GM21723 (cell line): ENCODE measurements around the gene SPP1.

Experiments used
- ATAC-seq: cut with Tn5 transposase; IDR thresholded peaks from one replicate; pipeline ENCODE4 v1.9.1; 2021; ENCODE audit warnings: mild to moderate bottlenecking, moderate library complexity; ENCODE audit not compliant: unreplicated experiment

The SPP1 gene

GRCh38 chr4:87950936-87951511 lies 24.5 kb upstream of the SPP1 start:
- ATAC-seq: no peak

GRCh38 chr4:87953826-87954225 lies 21.7 kb upstream of the SPP1 start:
- ATAC-seq: no peak

GRCh38 chr4:87956501-87956900 lies 19.0 kb upstream of the SPP1 start:
- no peak for ATAC-seq

GRCh38 chr4:87957061-87957460 lies 18.5 kb upstream of the SPP1 start:
- no peak for ATAC-seq

- ATAC-seq: no peak
These were observed 13.5 kb upstream of the SPP1 start for GRCh38 chr4:87961993-87962392.

- ATAC-seq: no peak
These were observed 12.9 kb upstream of the SPP1 start for GRCh38 chr4:87962398-87963146.

- ATAC-seq: no peak
These were observed 10.0 kb upstream of the SPP1 start for GRCh38 chr4:87965501-87965975.

GRCh38 chr4:87966095-87966496 lies 9.4 kb upstream of the SPP1 start:
- ATAC-seq: no peak

GRCh38 chr4:87967193-87967592 lies 8.3 kb upstream of the SPP1 start:
- no peak for ATAC-seq

- no peak for ATAC-seq
These were observed 5.4 kb upstream of the SPP1 start for GRCh38 chr4:87970121-87970520.

GRCh38 chr4:87971866-87972265 lies 3.6 kb upstream of the SPP1 start:
- ATAC-seq: no peak

- peak; percentile 80 for ATAC-seq
These were observed 2.0 kb upstream of the SPP1 start for GRCh38 chr4:87973283-87974169.

GRCh38 chr4:87974856-87975462 lies 555 bp upstream of the SPP1 start:
- ATAC-seq: no peak

- no peak for ATAC-seq
These were observed 2.2 kb downstream of the SPP1 start for GRCh38 chr4:87977521-87978278.

GRCh38 chr4:87978681-87979080 lies 3.2 kb downstream of the SPP1 start:
- ATAC-seq: no peak

- no peak for ATAC-seq
These were observed 4.3 kb downstream of the SPP1 start for GRCh38 chr4:87979810-87980209.

- no peak for ATAC-seq
These were observed 6.0 kb downstream of the SPP1 start for GRCh38 chr4:87981486-87981885.

GRCh38 chr4:87982036-87982435 lies 6.5 kb downstream of the SPP1 start:
- ATAC-seq: no peak

- ATAC-seq: no peak
These were observed 7.0 kb downstream of the SPP1 start for GRCh38 chr4:87982446-87983010.

GRCh38 chr4:87983996-87984395 lies 8.5 kb downstream of the SPP1 start:
- ATAC-seq: no peak
